MV-4-11 (cell line): ENCODE data around the gene CFAP20.
"Not testable (repeated sequence)": the region's sequence is repeated elsewhere in the genome, so short reads cannot be mapped to it uniquely, and the experiment has no call there.

Experiments used
- DNase-seq: peaks from one replicate; lab custom pipeline; 2025; lab: John Stamatoyannopoulos, UW

Gene CFAP20

DNA sequence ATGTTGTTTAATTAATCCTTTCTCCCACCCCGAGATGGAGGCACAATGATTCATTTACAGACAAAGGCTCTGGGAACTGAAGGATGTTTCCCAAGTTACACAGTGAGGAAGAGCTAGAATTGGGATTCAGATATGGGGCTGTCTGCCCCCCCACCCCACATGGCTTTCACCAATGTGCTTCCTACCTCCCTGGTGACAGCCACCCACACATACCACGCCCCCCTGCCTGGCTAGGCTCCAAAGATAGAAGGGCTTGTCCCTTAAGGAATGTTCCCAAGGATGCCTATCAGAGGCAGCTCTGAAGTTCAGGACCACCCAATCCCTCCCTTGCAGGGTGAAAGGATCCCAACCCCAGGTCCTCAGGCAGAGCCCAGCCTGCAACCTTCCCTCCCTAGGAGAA is 32.9 kb downstream of the CFAP20 start:
- DNase-seq = no peak

DNA sequence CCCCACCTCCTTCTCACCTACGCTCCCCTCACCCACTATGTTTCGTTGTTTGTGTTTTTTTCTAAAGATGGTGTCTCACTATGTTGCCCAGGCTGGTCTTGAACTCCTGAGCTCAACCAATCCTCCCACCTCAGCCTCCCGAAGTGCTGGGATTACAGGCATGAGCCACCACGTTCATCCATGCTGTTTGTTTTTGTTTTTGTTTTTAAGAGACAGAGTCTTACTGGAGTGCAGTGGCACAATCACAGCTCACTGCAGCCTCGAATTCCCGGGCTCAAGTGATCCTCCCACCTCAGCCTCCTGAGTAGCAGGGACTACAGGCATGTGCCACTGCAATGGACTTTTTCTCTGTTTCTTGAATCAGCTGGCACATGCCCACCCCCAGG is 33.6 kb downstream of the CFAP20 start:
- DNase-seq = not testable (repeated sequence)

DNA sequence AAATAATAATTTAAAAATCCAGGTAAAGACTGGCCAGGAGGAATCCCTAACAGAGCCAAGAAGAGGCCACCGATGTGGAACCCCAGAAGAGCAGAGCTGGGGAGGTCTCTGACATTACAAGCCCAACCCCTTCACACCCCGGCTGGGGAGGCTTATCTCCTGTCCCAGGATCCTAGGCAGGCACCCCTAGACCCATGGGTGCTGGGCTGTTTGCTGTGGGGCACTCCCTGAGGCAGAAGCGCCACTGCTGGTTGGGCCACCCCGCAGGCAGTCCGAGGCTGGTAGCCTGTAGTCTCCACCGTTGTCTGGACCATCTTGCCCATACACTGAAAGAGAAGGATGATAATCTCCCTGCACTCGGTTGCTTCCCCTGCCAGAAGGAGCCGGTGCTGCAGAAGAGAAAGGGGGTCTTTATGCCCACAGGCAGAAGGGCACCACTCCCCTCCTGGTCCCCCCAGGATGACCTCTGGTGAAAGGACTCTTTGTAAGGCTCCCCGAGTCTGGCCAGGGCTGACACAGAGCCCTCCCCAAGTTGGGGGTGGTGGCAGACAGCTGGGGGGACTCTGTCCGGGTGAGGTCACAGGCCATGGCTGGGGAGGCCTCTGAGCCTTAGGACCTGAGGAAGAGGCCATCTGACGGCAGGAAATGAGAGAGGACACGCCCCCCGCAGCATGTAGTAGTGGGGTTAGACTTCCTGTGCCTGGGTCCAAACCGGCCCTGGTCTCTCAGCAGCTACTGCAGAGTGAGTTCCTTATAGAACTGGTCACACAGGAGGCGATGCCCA is 34.2 kb downstream of the CFAP20 start:
- DNase-seq = no peak

DNA sequence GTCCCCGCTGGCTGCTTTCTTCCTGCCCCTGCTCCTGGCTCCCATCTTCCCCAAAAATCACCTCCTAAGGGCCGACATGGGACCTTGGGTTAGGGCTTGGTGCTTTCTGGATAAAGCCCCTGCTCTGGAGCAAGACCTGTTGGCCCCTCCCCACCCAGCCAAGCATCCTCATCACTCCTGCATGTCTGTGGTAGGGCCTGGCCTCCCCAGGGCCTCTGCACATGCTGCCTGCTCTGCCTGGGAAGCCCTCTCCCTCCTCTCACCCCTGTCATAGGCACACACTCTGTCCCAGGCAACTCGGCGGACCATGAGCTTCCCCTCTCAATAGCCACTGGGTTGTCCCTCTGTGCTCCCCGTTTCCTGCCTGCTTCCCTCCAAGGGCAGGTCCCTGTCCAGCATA is 35.2 kb downstream of the CFAP20 start:
- DNase-seq = no peak

DNA sequence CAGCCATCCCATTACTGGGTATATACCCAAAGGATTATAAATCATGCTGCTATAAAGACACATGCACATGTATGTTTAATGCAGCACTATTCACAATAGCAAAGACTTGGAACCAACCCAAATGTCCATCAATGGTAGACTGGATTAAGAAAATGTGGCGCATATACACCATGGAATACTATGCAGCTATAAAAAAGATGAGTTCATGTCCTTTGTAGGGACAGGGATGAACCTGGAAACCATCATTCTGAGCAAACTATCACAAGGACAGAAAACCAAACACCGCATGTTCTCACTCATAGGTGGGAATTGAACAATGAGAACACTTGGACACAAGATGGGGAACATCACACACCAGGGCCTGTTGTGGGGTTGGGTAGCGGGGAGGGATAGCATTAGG is 38.8 kb downstream of the CFAP20 start:
- not testable (repeated sequence) for DNase-seq

DNA sequence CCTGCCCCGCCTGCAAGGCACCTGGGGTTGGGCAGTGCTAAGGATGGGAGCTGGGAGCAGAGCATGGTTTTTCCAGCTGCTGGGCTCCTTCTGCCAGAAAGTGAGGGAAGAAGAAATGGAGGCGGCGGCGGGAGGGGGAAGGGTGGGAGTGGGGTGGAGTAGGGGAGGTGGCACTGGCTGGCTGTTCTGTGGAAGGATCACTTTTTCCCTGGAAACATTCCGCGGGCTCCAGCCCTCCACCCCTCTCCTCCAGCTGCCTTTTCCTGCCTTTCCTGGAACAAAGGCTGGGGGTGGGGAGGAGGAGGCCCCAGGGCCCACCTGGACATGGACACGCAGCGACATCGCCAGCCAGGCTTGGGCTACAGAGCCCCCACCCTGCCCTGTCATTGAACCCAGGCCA is 41.1 kb downstream of the CFAP20 start:
- DNase-seq = no peak

DNA sequence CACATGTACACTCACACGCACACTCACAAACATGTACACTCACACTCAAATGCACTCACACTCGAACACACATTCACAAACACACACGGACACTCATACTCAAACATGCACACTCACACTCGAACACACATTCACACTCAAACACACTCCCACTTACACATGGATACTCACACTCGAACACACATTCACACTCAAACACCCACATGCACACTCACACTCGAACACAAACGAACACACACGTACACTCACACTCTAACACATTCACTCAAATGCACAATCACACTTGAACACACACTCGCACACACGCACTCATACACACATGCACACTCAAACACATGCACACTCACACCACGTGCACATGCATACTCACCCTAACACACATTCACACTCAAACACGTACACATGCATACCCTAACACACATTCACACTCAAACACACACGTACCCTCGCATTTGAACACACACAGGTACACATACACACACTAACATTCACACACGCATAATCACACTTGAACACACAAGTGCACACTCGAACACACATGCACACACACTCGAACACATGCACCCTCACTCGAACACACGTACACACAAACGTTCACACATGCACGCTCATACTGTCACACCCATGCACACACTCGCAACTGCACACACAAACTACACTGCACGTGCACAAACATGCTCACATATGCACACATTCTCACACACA is 41.8 kb downstream of the CFAP20 start:
- no peak for DNase-seq

DNA sequence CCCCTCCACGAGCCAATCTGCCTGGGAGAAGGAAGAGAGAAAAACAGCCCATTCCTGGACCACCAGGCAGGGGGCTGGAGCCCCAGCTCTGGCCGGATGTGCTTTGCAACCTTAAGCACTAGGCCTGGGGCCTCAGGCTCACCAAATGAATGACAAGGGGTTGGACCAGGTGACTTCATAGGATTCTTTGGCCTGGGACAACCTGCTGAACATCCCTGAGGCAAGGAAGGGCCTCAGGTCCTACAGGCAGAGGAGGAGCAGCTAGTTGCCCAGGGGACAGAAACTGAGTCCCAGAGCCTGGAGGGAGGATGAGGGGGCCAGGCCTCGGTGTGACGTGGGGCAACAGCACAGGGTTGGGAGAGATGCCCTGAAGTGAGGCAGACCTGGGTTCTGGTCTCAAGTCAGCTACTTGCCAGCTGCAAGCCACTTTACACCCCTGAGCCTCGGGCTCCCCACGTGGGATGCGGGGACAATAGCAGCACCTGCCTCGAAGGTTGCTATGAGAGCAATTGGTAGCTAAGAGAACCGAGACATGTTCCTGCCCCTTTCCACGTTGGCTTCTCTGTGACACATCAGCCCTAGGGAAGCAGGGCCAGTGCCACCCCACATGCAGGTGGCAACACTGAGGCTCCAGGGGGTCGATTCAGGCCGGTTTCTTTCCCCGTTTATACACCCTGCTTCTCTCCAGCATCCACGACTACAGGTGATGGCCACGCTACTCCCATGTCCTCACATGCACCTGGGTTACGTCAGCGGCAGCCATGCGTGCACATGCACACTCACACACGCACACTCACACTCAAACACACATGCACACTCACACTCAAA is 42.6 kb downstream of the CFAP20 start:
- DNase-seq = no peak

DNA sequence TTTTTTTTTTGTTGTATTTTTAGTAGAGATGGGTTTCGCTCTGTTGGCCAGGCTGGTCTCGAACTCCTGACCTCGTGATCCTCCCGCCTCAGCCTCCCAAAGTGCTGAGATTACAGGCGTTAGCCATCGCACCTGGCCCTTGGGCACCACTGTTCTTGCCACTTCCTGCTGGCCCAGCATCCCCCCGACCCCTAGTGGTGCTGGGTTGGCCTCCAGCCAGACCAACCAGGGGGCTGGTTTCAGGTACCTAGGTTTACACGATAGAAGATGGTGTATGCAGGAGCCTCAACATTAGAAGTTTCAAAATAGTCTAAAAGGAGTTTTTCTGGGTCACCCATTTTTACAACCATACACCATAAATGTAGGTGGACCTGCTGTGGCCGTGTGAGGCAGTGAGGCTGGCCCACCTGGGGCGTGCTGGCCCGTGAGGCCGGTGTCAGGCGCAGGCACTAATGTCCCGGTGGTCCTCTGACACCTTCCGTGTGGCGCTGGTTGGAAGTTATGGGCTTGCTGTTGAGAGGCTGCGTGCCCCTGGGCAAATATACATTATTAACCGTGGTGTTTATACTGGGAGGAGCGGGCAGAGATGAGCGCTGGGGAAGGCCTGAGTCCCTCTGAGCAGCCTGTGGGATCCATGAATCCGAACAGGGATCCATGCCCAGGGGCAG is 43.5 kb downstream of the CFAP20 start:
- no peak for DNase-seq

DNA sequence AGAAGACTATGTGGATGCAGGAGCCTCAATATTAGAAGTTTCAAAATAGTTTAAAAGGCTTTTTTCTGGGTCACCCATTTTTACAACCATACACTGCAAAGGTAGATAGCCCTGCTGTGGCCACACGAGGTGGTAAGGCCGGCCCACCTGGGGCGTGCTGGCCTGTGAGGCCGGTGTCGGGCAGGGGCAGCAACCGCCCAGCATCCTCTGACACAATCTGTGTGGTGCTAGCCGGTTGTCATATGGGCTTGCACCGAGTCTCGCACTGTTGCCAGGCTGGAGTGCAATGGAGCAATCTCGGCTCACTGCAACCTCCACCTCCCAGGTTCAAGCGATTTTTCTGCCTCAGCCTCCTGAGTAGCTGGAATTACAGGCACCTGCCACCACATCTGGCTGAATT is 44.0 kb downstream of the CFAP20 start:
- no peak for DNase-seq

DNA sequence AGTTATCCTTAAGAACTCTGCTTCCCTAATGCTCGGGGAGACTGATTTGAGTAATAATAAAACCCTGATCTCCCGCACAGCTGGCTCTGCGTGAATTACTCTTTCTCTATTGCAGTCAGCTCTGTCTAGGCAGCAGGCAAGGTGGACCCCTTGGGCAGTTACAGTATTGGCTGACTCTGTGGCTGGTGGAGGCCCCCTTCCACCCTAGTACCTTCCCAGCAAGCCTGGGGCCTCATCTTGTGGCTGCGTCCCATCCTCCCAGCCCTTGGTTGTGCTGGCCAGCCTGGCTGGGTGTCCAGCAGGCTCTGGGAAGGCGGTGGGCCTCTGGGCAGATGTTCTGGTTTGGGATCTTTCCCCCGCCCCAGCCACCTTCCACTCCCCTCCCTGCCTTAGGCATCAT is 44.5 kb downstream of the CFAP20 start:
- DNase-seq = no peak

DNA sequence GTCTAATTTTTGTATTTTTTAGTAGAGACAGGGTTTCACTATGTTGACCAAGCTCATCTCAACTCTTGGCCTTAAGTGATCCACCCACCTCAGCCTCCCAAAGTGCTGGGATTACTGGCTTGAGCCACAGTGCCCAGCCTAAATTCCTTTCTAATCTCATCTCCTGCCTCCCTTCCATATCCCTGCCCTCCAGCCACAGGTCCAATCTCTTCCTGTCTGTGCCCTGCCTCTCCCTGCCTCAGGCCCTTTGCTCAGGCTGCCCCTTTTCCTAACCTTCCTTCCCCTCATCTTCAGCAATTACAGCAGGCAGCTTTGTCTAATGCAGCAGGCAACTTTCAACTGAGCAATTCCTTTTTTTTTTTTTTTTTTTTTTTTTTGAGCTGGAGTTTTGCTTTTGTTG is 46.8 kb downstream of the CFAP20 start:
- DNase-seq = no peak

DNA sequence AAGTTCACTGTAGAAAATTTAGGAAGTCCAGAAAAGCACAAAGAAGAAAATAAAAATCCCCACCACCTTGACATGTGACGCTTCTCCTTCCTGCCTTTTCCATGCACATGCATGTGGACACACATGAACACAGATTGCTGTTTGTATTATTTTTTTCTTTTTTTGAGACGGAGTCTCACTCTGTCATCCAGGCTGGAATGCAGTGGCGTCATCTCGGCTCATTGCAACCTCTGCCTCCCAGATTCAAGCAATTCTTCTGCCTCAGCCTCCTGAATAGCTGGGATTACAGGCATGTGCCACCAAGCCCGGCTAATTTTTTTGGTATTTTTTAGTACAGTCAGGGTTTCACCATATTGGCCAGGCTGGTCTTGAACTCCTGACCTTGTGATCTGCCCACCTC is 48.5 kb downstream of the CFAP20 start:
- not testable (repeated sequence) for DNase-seq

DNA sequence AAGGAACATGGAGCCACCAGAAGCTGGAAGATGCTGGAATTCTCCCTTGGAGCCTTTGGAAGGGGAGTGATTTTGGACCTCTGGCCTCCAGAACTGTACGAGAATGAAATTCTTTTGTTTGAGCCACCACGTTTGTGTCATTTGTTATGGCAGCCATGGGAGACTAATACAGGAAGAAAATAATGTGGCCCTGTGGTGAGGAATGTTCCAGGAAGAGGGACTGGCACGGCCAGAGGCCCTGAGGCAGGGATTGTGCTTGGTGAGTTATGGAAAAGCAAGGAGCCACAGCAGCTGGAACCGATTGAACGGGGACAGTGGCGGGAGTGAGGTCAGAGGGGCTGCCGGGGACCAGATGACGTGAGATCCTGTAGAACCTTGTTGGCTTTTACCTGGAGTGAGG is 51.4 kb downstream of the CFAP20 start:
- DNase-seq = no peak

DNA sequence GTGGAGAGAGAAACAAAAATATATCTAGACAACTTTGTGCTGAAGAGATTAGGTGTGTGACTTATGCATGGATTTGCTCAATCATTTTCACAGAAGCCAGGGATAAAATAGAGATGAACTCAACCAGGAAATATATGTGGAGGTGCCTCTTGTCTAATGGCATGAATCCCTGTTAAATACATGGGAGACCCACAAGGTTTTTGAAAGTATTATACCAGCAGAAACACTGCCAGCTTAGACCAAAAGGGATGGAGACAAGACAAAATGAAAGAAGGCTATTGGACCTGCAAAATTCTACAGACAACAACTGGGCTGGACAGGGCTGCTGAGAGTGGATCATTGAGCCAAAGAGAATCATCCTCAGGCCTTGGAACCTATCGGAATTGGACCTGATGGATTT is 52.7 kb downstream of the CFAP20 start:
- DNase-seq = no peak

DNA sequence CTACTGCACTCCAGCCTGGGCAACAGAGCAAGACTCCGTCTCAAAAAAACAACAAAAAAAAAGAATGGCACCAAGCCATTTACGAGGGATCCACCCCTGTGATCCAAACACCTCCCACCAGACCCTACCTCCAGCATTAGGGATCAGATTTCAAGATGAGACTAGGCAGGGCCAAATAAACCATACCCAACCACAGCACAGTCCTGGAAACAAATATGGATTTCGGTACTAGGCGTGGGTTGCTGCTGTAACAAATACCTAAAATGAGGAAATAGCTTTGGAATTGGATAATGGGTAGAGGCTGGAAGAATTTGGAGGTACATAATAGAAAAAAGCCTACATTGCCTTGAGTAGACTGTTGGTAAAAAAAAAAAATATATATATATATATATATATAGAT is 54.5 kb downstream of the CFAP20 start:
- DNase-seq = no peak

DNA sequence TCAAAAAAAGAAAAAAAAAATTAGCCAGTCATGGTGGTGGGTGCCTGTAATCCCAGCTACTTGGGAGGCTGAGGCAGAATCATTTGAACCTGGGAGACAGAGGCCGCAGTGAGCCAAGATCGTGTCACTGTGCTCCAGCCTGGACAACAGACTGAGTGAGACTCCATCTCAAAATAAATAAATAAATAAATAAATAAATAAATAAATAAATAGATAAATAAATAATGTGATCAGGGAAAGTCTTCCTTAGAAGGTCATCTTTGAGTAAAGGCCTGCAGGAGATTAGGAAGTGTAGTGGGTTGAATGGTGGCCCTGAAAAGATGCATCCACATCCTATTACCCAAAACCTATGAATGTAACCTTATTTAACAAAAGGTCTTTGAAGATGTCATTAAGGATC is 56.1 kb downstream of the CFAP20 start:
- not testable (repeated sequence) for DNase-seq

DNA sequence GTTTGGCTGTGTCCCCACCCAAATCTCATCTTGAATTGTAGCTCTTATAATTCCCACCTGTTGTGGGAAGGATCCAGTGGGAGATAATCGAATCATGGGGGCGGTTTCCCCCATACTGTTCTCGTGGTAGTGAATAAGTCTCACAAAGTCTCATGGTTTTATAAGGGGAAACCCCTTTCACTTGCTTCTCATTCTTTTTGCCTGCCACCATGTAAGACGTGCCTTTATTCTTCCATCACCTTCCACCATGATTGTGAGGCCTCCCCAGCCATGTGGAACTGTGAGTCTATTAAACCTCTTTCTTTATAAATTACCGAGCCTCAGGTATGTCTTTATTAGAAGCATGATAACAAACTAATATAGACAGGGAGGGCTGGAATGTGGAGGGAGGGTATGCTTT is 57.0 kb downstream of the CFAP20 start:
- DNase-seq = not testable (repeated sequence)

DNA sequence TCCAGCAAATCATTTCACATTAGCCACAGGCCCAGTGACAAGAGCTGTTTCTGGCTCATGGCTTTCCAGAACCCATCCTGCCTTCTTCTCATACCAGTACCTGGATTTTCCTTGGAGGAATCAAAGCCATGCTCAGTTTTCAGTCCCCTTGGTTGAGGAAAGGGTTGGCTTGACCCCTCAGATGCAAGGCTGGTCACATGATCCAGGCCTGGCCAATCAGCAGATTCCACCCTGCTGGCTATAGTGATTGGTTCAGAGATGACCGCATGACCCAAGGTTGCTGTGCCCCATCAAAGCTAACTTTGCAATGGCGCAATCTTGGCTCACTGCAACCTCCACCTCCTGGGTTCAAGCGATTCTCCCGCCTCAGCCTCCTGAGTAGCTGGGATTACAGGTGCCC is 58.6 kb downstream of the CFAP20 start:
- DNase-seq = no peak
